ENCODE data around the gene TMBIM4. TPM values are rescaled to one million over a fixed set of nuclear protein-coding genes. Genes with fewer than 3 reads are reported as not detected.
"Not testable (repeated sequence)": the region's sequence is repeated elsewhere in the genome, so short reads cannot be mapped to it uniquely, and the experiment has no call there.

The TMBIM4 gene
- total RNA-seq, 2 donors from 2014 or later: 114 to 161 TPM

DNA sequence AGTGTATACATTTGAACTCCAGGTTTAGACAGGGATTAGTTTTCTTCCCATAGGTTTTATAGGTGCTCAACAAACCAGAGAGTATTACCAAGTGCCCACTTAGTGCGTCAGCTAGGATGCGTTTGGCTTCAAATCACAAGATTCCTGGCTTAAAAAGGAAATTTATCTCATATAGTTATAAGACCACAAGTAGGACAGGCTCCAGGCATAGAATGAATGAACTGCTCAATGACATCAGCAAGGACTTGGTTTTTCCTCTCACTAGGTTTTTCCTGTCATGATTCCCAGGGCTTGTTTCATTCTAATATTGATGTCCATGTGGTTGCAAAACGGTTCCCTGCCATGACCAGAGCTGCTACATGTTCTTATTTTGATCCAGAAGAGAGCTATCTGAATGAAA, 13.2 kb upstream of the TMBIM4 start:
- no peak for ATAC-seq (ENCODE audit: insufficient number of reproducible peaks, low FRiP score, low read depth)
- no peak overlapping the region for H3K4me3 ChIP-seq
- H3K4me1 ChIP-seq (ENCODE audit: control insufficient read depth in 1 of 2, low read depth in 2 of 2): no peaks in the 10 kb centered on the region
- TF ChIP-seq, protein P1, sequence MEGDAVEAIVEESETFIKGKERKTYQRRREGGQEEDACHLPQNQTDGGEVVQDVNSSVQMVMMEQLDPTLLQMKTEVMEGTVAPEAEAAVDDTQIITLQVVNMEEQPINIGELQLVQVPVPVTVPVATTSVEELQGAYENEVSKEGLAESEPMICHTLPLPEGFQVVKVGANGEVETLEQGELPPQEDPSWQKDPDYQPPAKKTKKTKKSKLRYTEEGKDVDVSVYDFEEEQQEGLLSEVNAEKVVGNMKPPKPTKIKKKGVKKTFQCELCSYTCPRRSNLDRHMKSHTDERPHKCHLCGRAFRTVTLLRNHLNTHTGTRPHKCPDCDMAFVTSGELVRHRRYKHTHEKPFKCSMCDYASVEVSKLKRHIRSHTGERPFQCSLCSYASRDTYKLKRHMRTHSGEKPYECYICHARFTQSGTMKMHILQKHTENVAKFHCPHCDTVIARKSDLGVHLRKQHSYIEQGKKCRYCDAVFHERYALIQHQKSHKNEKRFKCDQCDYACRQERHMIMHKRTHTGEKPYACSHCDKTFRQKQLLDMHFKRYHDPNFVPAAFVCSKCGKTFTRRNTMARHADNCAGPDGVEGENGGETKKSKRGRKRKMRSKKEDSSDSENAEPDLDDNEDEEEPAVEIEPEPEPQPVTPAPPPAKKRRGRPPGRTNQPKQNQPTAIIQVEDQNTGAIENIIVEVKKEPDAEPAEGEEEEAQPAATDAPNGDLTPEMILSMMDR (IDR thresholded peaks at IDR 0.05): no peak
- no peak overlapping the region for H3K27ac ChIP-seq
- no peak for DNase-seq (ENCODE audit: low spot score)
- no peaks in the 10 kb centered on the region for H3K27me3 ChIP-seq (replicated peaks; ENCODE audit: insufficient read depth)
- H3K9me3 ChIP-seq: no peaks in the 10 kb centered on the region
- H3K36me3 ChIP-seq: no peaks in the 10 kb centered on the region

- DNase-seq (ENCODE audit: low spot score) (no peak), ATAC-seq (ENCODE audit: insufficient number of reproducible peaks, low FRiP score, low read depth) (no peak)
- no peaks in the 10 kb centered on the region for H3K27me3 ChIP-seq (replicated peaks; ENCODE audit: insufficient read depth)
- peaks cover 0 to 5% of the 10 kb centered on the region in 2 donors for H3K4me1 ChIP-seq (ENCODE audit: control insufficient read depth in 1 of 2, low read depth in 2 of 2)
- no peaks in the 10 kb centered on the region for H3K9me3 ChIP-seq
- no peaks in the 10 kb centered on the region for H3K36me3 ChIP-seq
- TF ChIP-seq, protein P1 (IDR thresholded peaks at IDR 0.05): no peak
- H3K4me3 ChIP-seq: no peak overlapping the region
- no peak overlapping the region for H3K27ac ChIP-seq
Observed at GRCh38 chr12:66176105-66176900, 6.5 kb upstream of the TMBIM4 start.

- not testable (repeated sequence) for H3K4me1 ChIP-seq (ENCODE audit: control insufficient read depth in 1 of 2, low read depth in 2 of 2); ATAC-seq (ENCODE audit: insufficient number of reproducible peaks, low FRiP score, low read depth); H3K27ac ChIP-seq; H3K36me3 ChIP-seq; DNase-seq (ENCODE audit: low spot score); H3K27me3 ChIP-seq (replicated peaks; ENCODE audit: insufficient read depth); H3K4me3 ChIP-seq; H3K9me3 ChIP-seq
Observed at GRCh38 chr12:66174391-66175325, 4.9 kb upstream of the TMBIM4 start.

GRCh38 chr12:66170606-66171005, 810 bp upstream of the TMBIM4 start:
- H3K27ac ChIP-seq: peak overlapping the region; percentile 95 to 100
- no peaks in the 10 kb centered on the region for H3K9me3 ChIP-seq
- no peak for DNase-seq (ENCODE audit: low spot score)
- peak overlapping the region; percentile 98 for H3K4me3 ChIP-seq
- TF ChIP-seq, protein P1 (IDR thresholded peaks at IDR 0.05): no peak
- no peaks in the 10 kb centered on the region for H3K36me3 ChIP-seq
- no peaks in the 10 kb centered on the region for H3K27me3 ChIP-seq (replicated peaks; ENCODE audit: insufficient read depth)
- no peak for ATAC-seq (ENCODE audit: insufficient number of reproducible peaks, low FRiP score, low read depth)
- H3K4me1 ChIP-seq (ENCODE audit: control insufficient read depth in 1 of 2, low read depth in 2 of 2): peaks cover 5 to 23% of the 10 kb centered on the region in 2 donors

GRCh38 chr12:66168410-66168809, 1.4 kb downstream of the TMBIM4 start:
- peaks cover 5 to 26% of the 10 kb centered on the region in 2 donors for H3K4me1 ChIP-seq (ENCODE audit: control insufficient read depth in 1 of 2, low read depth in 2 of 2)
- H3K27ac ChIP-seq: peak overlapping the region; percentile 95 to 100
- TF ChIP-seq, protein P1 (IDR thresholded peaks at IDR 0.05): no peak
- ATAC-seq (ENCODE audit: insufficient number of reproducible peaks, low FRiP score, low read depth) (no peak), DNase-seq (ENCODE audit: low spot score) (no peak)
- H3K36me3 ChIP-seq: no peaks in the 10 kb centered on the region
- no peaks in the 10 kb centered on the region for H3K27me3 ChIP-seq (replicated peaks; ENCODE audit: insufficient read depth)
- no peaks in the 10 kb centered on the region for H3K9me3 ChIP-seq
- peak overlapping the region; percentile 98 for H3K4me3 ChIP-seq
